H54 (cell line): ENCODE results near the gene GRB14.

ENCODE experiments used
- DNase-seq: peaks from one replicate; pipeline ENCODE4 v3.0.0; 2011; ENCODE audit warnings: low spot score, mixed read lengths; ENCODE audit not compliant: insufficient read length
- FAIRE-seq: peaks from 3 replicates; lab custom pipeline; 2011; peaks lifted over from hg19 to GRCh38; lab: Jason Lieb, UNC
- POLR2A ChIP-seq: IDR thresholded peaks from 2 replicates; pipeline ENCODE4 v1.6.1; 2011; ENCODE audit warnings: low read depth, mild to moderate bottlenecking, low read length

Gene GRB14

DNA sequence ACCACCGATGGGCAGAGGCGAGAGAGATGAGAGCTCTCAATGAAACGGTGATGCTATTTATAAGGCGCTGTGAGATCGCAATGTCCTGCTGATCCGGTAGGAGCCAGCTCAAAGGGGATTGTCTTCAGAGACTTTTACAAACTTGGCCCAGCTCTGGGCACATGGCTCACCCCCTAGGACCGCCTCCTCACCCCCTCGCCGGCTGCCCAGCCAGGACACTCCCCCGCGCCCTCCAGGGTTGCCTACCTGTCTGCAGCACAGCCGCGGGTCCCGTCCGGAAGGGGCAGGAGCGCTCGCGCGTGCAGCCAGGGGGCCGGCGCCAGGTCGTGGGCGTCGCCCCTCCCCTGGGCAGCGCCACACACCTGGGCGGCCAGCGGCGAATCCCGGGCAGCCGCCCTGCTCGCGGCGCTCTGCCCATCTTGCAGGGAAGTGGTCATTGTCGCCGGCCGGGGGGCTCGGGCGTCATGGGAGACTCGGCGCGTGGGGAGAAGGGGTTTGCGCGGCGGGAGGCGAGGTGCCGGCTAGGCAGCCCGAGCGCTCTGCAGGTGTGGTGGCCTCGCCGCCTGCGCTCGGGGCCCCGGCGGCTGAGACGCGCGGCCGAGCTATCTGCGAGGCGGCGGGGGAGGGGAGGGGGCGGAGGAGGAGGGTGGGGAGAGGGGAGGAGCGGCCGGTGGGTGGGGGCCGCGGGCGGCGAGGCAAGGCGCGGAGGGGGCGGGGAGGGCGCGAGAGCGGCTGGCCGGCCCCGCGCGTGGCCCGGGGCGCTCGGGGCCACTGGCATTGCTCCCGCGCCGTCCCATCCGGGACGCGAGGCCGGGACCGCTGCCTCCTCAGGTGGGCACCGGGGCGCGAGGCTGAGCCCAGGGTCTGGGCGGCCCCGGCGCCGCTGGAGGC, at the start of gene GRB14:
Gene GRB14 (minus strand): TSS at position 610 of the 891 bp plus-strand sequence. CDS start 173 bp downstream, at position 437.
- TF ChIP-seq POLR2A: no peak
- DNase-seq (no peak), FAIRE-seq (no peak)

DNA sequence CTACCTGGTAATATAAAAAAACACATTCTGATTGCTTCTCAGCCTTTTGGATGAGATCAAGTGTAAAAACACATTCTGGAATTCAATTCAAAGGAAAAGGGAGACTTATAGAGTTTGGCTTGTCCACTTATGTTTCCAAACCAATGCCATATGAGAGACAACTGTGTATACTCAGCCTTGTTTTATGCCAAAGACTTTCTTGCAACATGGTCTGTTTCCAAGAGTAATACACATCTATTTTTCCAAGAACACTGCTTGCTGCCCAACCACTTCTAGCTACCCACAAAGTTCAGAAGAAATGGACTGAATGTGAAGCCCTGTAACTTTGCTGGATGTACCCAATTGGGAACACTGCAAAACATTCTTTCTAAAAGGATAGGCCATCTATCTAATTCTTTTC, 48.0 kb upstream of the GRB14 start:
- DNase-seq: no peak
- TF ChIP-seq POLR2A: no peak
- no peak for FAIRE-seq

DNA sequence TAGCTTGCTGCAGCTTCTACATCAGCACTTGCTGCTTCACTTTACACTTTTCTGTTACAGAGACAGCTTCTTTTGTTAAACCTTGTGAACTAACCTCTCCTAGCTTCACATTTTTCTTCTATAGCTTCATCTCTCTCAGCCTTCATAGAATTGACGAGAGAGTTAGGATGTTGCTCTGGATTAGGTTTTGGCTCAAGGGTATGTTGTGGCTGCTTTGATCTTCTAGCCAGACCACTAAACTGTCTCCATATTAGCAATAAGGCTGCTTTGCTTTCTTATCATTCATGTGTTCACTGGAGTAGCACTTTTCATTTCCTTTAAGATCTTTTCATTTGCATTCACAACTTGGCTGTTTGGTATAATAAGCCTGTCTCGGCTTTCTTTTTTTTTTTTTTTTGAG, 46.3 kb upstream of the GRB14 start:
- no peak for TF ChIP-seq POLR2A
- FAIRE-seq (no peak), DNase-seq (no peak)

DNA sequence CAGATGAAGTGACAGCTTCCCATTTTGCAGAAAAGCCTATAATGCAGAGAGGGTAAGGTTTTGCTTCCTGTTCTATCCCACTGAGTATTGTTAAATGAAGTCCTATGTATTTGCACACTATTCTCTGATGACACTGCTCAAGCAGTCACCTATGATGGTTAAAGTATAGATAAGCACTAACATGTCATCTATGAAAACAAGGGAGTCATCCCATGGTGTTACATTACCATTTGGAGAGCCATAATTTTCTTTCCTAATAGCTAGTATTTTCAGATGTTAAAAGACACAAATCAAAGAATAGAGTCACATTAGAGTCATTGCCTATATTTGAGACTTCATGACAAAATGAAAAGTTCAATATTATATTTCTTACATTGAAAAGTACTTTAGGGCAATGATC, 42.8 kb upstream of the GRB14 start:
- no peak for DNase-seq
- no peak for TF ChIP-seq POLR2A
- FAIRE-seq: no peak

DNA sequence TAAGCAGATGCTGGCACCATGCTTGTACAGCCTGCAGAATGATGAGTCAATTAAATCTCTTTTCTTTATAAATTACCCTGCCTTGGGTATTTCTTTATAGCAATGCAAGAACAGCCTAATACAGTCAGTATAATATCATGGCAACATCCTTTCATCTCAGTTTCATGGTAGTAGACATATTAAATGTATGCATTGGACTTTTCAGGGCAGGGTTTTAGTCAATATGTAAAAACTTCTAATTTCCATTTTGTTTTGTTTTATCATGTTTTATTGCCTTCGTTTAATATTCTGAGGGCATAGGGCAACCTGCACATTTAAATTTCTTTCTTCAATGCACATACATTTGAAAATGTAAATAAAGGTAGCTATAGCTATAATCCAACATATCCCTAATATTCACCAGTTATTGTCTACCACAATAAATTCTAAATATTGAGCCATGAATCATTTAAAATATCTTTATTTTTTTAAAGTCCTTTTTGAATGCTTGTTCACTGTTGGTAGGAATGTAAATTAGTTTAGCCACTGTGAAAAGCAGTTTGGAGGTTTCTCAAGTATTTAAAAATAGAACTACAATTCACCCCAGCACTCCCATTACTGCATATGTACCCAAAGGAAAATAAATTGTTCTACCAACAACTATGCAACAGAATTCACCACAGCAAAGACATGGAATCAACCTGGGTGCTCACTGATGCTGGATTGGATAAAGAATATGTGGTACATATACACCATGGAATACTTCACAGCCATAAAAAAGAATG, 41.8 kb upstream of the GRB14 start:
- no peak for DNase-seq
- TF ChIP-seq POLR2A: no peak
- FAIRE-seq: no peak

DNA sequence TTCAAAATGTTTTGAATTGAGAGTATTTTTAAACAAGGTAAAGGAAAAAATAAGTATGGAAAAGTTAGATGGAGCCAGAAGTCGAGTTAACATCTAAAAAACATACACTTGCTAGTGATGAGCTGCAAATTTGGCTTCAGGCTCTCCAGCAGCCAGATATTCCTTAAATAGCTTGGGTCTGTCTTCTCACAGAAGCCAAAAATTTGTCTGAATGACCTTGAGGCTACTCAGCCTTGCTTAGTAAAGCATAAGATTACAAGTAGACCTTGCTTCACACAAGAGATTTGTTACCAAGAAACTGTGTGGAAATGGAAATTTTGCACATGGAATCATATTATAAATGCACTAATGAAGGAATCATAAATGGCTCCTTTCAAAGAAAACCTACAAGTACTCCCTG, 40.8 kb upstream of the GRB14 start:
- DNase-seq: no peak
- no peak for TF ChIP-seq POLR2A
- no peak for FAIRE-seq

DNA sequence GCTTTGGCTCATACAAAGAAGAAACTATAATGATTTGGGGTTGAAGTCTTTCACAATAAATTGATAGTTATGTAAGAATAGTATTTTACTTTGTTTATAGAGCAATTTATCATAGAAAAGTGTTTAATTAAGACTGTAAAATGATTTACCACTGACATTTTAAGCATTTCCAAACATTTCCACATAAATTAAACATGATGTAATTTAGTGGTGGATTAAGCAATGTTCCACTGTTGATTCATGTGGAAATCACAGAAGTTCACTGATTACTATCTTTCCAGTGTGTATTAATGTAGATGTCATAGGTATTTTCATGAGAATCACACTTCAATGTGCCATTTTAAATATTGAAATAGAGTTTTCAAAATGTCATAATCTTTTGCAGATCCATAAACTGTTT, 40.1 kb upstream of the GRB14 start:
- FAIRE-seq (no peak), DNase-seq (no peak)
- TF ChIP-seq POLR2A: no peak

DNA sequence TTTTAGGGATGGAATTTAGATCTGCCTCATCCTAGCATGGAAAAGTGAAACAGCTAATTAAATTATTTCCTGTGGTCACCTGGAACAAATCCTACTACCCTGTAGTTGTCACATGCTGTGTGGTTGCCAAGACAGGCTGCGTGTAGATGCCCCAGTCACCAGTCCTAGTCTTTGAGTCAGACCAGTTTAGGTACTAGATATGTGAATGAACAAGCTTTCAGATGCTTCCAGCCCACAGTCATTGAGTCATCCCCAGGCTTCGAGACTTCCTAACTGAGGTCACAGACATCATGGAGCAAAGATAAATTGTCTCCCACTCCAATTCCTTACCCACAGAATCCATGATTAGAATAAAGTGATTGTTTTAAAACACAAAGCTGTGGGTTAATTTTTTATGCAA, 35.8 kb upstream of the GRB14 start:
- DNase-seq (peak; percentile 28), FAIRE-seq (peak; percentile 91)
- TF ChIP-seq POLR2A: no peak

DNA sequence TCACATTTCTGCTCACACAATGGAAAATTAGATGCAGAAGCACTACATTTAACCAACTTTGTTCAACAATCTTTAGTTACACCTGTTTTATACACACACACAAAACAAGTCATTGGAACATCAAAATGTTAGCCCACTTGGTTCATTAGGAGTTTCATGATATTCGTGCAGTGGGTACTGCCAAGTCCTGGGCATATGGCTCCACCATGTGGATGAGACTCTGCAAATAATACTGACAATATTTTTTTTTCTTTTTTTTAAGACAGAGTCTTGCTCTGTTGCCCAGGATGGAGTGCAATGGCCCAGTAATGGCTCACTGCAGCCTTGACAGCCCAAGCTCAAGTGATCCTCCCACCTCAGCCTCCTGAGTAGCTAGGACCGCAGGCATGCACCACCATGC, 34.5 kb upstream of the GRB14 start:
- no peak for TF ChIP-seq POLR2A
- peak; percentile 82 for FAIRE-seq
- no peak for DNase-seq

DNA sequence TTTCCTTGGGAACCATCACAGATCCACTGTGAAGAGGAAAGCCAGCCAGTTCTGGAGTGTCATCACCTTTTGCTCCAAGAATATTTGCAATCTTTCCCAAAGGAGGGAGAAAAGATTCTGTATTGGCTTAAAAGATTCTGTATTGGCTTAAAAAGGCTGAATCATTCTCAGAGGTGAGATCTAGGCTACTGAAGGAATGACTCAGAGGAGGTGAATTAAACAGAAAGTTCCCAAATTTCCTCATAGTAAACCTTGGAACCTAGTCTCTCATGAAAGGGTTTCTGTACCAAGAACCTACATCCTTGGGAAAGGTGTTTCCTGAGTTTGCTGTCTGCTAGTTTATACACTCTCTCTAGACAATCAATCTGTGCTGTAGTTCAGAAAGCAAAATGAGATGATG, 34.1 kb upstream of the GRB14 start:
- TF ChIP-seq POLR2A: no peak
- FAIRE-seq (no peak), DNase-seq (no peak)

DNA sequence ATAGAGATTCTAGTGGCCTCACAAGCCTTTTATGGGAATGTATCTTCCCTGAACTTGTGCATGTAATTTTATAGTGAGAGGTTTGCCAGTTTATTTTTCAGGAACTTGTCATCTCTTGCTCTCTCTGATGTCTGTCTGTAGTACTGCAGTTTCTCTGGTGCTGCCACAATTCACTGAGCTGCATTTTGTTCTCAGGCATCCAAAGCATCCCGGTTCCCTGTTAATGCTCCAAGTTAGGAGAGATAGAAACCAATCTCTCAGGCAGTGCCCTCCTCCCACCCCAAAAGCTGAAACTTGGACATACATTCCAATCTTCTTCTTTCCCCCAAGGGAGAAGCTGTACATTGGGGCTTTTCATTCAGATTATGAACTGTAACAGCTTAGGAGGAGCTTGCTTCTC, 30.1 kb upstream of the GRB14 start:
- DNase-seq (no peak), FAIRE-seq (no peak)

DNA sequence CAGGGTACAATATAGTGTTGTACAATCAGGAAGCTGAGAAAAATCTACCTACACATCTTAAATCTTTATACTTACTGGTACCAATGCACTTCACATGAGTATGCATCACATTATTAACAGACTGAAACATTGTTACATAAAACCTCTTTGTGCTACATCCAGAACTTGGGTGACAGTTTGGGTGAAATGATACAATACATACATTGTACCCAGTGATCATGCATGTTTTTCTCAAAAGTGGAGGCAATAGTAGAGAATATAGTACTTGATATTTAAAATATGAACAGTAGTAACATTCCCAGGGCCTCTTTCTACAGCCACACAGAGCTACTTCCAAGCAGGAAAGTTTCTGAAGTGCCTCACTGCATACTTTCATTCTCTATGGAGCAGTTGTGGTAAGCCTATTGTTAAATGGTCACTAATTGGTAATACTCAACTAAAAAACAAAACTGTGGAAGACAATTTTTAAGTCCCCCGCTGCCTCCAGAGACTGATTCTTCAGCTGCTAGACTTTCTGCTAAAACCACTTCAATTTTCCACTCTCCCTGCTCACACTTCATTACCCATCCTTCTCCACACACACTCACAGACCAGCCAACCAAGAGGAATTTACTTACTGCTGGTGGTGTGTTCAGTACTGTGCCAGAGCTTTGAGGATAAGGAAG, 22.9 kb upstream of the GRB14 start:
- no peak for TF ChIP-seq POLR2A
- DNase-seq (no peak), FAIRE-seq (no peak)

More for the DNA sequence above, 30.1 kb upstream of the GRB14 start:
- no peak for TF ChIP-seq POLR2A

DNA sequence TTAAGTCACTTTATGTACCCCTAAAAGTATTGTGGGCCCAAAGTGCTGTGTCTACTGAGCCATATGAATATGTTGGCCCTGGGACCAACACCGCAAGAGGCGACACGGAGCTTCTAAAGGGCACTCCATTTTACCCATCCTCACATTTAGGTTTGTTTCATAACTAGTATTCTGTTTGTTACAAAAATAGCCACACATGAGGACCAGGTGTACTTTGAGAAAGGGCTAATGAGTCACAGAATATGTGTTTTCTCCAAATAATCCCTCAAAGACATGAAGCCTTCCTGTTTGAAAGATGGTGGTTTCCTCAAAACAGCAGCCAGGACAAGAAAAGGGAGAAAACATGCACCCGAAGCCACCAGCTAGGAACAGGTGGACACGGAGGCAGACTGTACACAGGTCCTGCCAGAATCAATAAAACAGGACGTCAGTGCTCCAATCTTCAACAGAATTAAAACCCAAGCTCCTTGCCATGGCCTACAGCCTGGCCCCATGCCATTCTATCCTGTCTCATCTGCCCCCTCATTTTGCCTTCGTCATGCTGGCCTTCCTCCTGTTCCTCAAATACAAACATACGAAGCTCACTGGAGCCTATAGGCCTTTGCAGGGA, 21.8 kb upstream of the GRB14 start:
- DNase-seq (no peak), FAIRE-seq (no peak)
- no peak for TF ChIP-seq POLR2A
